PFSK-1 (cell line): ENCODE results near the gene PRPH.

Experiments
- FOXP2 ChIP-seq: optimal IDR thresholded peaks from 2 replicates; pipeline ENCODE3; 2011; ENCODE audit warnings: borderline replicate concordance, control low read depth, inconsistent platforms; ENCODE audit not compliant: insufficient read depth; ENCODE audit errors: extremely low read length, extremely low read depth
- POLR2AphosphoS5 ChIP-seq: IDR thresholded peaks from 2 replicates; pipeline ENCODE4 v1.6.1; 2012; ENCODE audit warnings: low read depth, mild to moderate bottlenecking, control low read depth, low read length, moderate library complexity
- REST ChIP-seq, 2 experiments: IDR thresholded peaks; 2 replicates each; pipeline versions ENCODE4 v1.6.1 to v1.8.0; 2011 to 2012; ENCODE audit warnings: low read depth in 2 of 2, low read length in 2 of 2, control low read depth in 1 of 2, inconsistent platforms in 1 of 2, mild to moderate bottlenecking in 1 of 2, moderate library complexity in 1 of 2; ENCODE audit not compliant: insufficient read depth in 1 of 2
- SIN3A ChIP-seq: IDR thresholded peaks from 2 replicates; pipeline ENCODE4 v1.6.1; 2012; ENCODE audit warnings: mild to moderate bottlenecking, low read length, moderate library complexity, borderline replicate concordance; ENCODE audit not compliant: insufficient read depth
- TAF1 ChIP-seq: IDR thresholded peaks from 2 replicates; pipeline ENCODE4 v1.6.1; 2012; ENCODE audit warnings: low read length, control low read depth, borderline replicate concordance; ENCODE audit not compliant: insufficient read depth

Gene PRPH

GRCh38 chr12:49264466-49264872, 30.5 kb upstream of the PRPH start:
- TF ChIP-seq FOXP2 (peak; percentile 16), POLR2AphosphoS5 (no peak)

GRCh38 chr12:49264873-49265792, 29.8 kb upstream of the PRPH start, which contains the start of gene TUBA1C:
Gene TUBA1C, plus strand, starts transcription at chr12:49265082. Its CDS starts 100 bp downstream, at chr12:49265182.
- peak; percentile 70; the same call in 1 of the 2 replicates for TF ChIP-seq SIN3A
- peak; percentile 94 for TF ChIP-seq TAF1
- peak; percentile 45 for TF ChIP-seq FOXP2
- 0 out of 4 replicates have a peak, but pooled peaks have one; percentile 11 to 19 for TF ChIP-seq REST (IDR thresholded peaks at IDR 0.05; ENCODE audit: insufficient read depth in 1 of 2, low read depth in 2 of 2, low read length in 2 of 2)
- TF ChIP-seq POLR2AphosphoS5: peak; percentile 99

- TF ChIP-seq SIN3A (no peak), FOXP2 (no peak), TAF1 (no peak), POLR2AphosphoS5 (no peak; the same call in 1 of the 2 replicates), REST (IDR thresholded peaks at IDR 0.05; ENCODE audit: insufficient read depth in 1 of 2, low read depth in 2 of 2, low read length in 2 of 2) (no peak)
These were observed 21.9 kb upstream of the PRPH start for GRCh38 chr12:49272790-49273725.

- TF ChIP-seq SIN3A (no peak), POLR2AphosphoS5 (no peak), FOXP2 (no peak), REST (IDR thresholded peaks at IDR 0.05; ENCODE audit: insufficient read depth in 1 of 2, low read depth in 2 of 2, low read length in 2 of 2) (no peak), TAF1 (no peak)
These were observed 21.1 kb upstream of the PRPH start for GRCh38 chr12:49273726-49274395.
